ENCODE data around the gene IL21R.
"Not testable (repeated sequence)": the region's sequence is repeated elsewhere in the genome, so short reads cannot be mapped to it uniquely, and the experiment has no call there.

IL21R gene

GRCh38 chr16:27448532-27449433, 46.8 kb downstream of the IL21R start:
- no peak for DNase-seq

- no peak for DNase-seq
Observed at GRCh38 chr16:27449434-27450195, 47.6 kb downstream of the IL21R start.

GRCh38 chr16:27450196-27450549, 48.2 kb downstream of the IL21R start:
- no peak for DNase-seq

- DNase-seq, result peak; percentile 3
Observed at GRCh38 chr16:27452569-27453493, 50.9 kb downstream of the IL21R start.

DNA sequence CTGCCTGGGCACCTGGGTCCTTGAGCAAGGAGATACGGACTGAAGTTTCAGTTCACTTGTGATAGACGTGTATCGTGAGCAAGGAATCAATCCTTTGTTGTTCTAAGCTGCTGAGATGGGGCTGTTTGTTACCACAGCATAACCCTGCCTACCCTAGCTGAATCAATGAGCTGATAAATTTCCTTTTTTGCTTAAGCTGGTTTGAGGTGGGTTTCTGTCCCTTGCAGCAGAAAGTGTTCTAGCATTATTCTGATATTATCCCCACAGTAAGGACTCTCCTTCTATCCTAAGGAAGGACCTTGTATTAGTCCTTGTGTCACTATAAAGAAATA, 51.5 kb downstream of the IL21R start:
- DNase-seq, result no peak

DNA sequence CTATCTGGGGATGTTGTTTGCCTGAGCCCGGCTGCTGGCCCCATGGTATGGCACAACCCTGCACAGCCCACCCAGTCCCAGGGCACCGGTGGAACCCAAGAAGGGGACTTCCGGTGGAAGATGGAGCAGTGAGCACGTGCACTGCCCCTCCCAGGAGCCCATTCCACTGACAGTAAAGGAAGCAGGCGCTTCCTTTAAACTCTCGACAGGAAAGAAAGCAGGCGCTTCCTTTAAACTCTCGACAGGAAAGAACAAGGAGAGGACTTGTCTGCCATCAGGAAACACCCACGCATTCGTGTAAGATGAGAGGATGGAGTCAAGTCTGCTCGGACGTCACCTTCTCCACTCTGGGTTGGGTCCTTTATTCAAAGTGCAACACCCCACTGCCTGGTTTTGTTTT, 53.7 kb downstream of the IL21R start:
- no peak for DNase-seq

GRCh38 chr16:27457605-27457900, 55.6 kb downstream of the IL21R start:
- DNase-seq, result not testable (repeated sequence)

- peak; percentile 16 for DNase-seq
Observed at GRCh38 chr16:27458258-27458657, 56.3 kb downstream of the IL21R start.

GRCh38 chr16:27458987-27459688, 57.2 kb downstream of the IL21R start:
- DNase-seq, result no peak

- no peak for DNase-seq
Observed at GRCh38 chr16:27460213-27460612, 58.2 kb downstream of the IL21R start.

- no peak for DNase-seq
Observed at GRCh38 chr16:27460663-27461482, 58.9 kb downstream of the IL21R start.

DNA sequence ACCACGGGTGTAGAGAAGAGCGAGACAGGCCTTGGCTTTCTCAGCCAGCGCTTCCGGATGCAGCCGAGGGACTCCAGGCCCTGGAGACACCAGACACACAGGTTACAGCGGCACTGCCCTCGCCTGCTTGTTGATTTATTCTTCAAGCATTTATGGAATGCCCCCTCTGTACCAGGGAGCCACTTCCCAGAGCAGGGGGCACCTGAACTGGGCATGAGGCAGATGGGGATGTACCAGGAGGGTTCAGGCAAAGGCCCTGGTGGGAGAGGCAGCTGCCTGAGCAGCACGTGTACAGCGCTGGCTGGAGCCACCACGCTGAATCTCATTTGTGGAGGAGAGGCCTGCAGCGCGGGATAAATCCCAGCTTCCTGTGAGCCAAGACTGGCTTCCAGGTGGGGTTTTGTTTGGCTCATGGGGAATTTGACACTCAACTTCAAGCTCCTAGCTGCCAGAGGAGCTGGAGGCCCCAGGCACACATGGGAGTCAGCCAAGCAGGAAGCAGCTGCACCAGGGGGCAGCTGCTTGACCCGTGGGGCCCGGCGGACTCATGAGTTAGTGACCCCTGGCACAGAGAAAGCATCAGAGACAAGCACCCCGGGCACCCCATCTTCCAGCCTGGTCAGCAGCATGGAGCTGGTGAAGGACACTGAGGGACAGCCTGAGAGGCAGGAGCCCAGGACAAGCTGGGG, 59.7 kb downstream of the IL21R start:
- no peak for DNase-seq

DNA sequence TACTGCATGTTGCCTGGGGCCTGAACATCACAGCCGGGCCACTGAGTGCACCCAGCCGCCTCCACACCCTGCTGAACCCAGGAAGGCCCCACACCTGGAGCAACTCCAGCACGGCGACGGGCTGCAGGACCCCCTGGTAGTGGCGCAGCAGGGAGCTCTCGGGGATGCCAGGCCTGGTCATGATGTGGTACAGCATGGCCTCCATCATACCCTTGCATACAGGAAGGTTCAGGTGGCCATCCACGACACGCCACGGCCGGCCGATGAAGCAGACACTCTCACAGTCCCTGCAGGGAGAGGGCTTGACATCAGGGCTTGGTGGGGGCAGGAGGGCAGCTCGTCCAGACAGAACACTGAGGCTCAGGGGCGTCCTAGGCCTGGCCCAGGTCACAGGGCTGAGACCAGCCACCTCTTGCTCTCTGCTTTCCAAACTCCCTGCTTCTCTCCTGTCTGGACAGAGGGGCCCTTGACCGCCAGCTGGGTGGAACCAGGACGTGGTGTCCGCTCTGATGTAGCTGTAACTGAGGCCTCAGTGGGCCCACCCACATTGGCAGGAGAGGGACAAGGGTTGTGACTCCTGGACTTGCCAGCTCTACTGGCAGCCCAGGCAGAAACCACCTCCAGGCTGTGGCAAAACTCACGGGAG, 60.3 kb downstream of the IL21R start:
- no peak for DNase-seq

DNA sequence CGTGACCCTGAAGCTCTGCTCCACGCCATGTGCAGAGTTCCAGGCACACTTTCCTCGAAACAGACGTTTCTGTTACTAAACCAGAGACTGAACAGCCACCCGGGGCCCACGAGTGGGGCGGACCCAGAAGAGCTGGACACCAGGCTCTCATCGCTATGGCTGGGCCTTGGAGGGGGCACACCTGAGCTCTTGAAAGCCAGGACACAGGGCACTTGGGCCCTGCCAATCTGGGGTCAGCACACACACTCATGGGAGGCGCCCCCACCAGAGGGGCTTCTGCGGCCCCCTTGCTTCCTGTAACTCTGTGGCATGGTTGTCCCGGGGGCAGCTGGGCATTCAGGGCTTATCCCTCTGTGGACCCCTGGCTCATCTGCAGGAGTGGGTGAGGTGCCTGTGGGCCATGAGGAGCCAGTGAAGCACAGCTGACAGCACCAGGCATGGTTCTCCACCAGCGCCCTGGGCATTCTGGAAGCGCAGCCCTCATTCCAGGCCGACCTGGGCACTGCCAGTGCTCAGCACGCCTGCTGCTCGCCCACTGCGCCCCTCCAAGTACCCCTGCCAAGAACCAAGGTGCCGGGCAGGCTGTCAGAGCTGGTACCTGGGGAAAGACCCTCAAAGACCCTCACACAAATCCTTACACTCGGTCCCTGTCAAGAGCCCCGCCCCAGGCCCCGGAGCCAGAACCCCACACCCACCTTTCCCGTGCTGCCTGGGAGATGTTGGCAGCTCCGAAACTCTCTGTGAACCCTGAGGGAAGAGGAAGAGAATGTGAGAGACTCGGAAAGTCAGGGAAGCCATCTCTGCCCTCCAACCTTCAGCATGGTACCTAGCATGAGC, 61.1 kb downstream of the IL21R start:
- DNase-seq, result no peak

- no peak for DNase-seq
Observed at GRCh38 chr16:27463741-27464591, 62.0 kb downstream of the IL21R start.

DNA sequence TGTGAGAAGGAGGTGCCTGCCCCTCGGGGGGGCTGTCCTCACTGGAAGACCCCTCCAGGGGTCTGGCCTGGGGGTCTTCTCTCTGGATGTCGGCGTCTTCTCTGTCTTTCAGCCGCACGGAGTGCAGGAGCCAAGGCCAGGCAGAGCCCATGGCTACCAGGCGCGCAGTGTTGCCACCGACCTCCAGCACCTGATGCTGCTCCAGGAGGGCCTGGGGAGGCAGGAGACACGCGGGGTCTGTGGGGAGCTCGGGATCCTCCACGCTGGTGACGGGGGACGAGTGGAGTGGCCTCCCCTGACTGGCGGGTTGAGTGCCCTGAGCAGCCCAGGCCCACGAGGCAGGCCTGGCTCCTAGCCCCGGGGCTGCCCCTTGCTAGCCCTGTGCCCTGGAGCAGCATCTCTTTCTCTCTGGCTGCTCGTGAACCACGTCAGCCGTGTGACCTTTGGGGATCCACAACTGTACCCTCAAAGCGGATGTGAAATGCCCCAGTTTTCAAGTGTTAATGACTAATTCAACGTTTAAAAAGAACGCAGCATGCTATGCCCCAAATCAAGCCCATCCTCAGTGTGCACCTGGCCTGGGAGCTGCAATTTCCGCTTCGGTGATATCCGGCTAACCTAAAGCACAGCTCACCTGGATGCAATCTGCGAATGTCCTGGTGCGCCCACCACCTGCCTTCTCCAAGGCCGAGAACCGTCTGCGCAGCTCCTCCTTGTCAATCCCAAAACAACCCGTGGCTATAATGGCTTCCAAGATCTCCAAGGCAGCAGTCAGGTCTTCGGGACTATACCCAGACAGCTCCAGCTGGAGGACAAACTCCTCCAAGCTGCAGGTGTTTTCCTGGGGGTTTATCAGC, 62.9 kb downstream of the IL21R start:
- DNase-seq, result no peak

DNA sequence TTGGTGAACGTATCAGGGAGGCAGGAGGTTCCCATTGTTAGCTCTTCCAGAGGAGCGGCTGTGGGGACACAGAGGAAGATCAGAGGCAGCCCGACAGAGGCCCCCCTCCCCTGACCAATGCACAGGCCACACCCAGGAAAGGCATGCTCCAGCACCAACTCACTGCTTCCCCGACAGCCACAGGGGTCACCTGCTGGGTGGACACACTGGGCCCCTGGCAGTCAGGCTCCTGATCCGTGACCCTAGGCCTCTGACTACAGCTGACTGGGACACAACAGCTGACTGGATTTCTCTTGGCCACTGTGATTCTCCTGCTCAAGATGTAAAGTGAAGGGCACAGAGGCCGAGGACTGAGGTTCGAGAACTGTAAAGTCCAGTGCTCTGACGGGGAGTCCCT, 63.5 kb downstream of the IL21R start:
- DNase-seq, result no peak
